ENCODE results near the gene DGKB. TPM values are rescaled to one million over a fixed set of nuclear protein-coding genes. Genes with fewer than 3 reads are reported as not detected.

The DGKB gene
- total and polyA plus RNA-seq, 7 donors = 0.39 to 22.4 (median 11.3) TPM; not detected in 2

GRCh38 chr7:14800664-14801063 lies 101.9 kb downstream of the DGKB start:
- intact Hi-C loops (cut with DNase I) = no loop called here
- TF ChIP-seq POLR2A (IDR thresholded peaks at IDR 0.05) (no peak), EP300 (IDR thresholded peaks at IDR 0.05) (no peak), CTCF (IDR thresholded peaks at IDR 0.05) (no peak), POLR2AphosphoS5 (IDR thresholded peaks at IDR 0.05) (no peak)
- H3K36me3 ChIP-seq = no peaks in the 10 kb centered on the region
- no peaks in the 10 kb centered on the region for H3K4me1 ChIP-seq
- peaks cover 0 to 9% (median 0%) of the 10 kb centered on the region in 4 donors for H3K9me3 ChIP-seq
- no peak for DNase-seq
- no peak overlapping the region for H3K4me3 ChIP-seq
- H3K27ac ChIP-seq = no peak overlapping the region
- H3K27me3 ChIP-seq = no peaks in the 10 kb centered on the region
- WGBS, 2 donors = 90 to 91% methylated on average over 2 of the region's 2 CpGs

- TF ChIP-seq POLR2A (IDR thresholded peaks at IDR 0.05) = no peak
- no peak for TF ChIP-seq CTCF (IDR thresholded peaks at IDR 0.05)
- no peak for TF ChIP-seq POLR2AphosphoS5 (IDR thresholded peaks at IDR 0.05)
- TF ChIP-seq EP300 (IDR thresholded peaks at IDR 0.05) = no peak
- H3K27me3 ChIP-seq = no peaks in the 10 kb centered on the region
- no peaks in the 10 kb centered on the region for H3K9me3 ChIP-seq
- H3K4me1 ChIP-seq = no peaks in the 10 kb centered on the region
- no peak for DNase-seq
- WGBS, 2 donors = 83 to 84% methylated on average over 2 of the region's 2 CpGs
- no peaks in the 10 kb centered on the region for H3K36me3 ChIP-seq
- intact Hi-C loops (cut with DNase I) = no loop called here
- H3K4me3 ChIP-seq = no peak overlapping the region
- no peak overlapping the region for H3K27ac ChIP-seq
These were observed 109.4 kb downstream of the DGKB start for GRCh38 chr7:14793151-14793550.

- Histone ChIP-seq H3K36me3 (no peaks in the 10 kb centered on the region), H3K4me3 (no peak overlapping the region), H3K4me1 (no peaks in the 10 kb centered on the region), H3K9me3 (no peaks in the 10 kb centered on the region), H3K27me3 (no peaks in the 10 kb centered on the region), H3K27ac (no peak overlapping the region)
- DNase-seq = no peak
- TF ChIP-seq POLR2A (IDR thresholded peaks at IDR 0.05) (no peak), POLR2AphosphoS5 (IDR thresholded peaks at IDR 0.05) (no peak), CTCF (IDR thresholded peaks at IDR 0.05) (no peak), EP300 (IDR thresholded peaks at IDR 0.05) (no peak)
- 51 to 71% methylated on average over 3 of the region's 3 CpGs for WGBS, 2 donors
- intact Hi-C loops (cut with DNase I) = no loop called here
These were observed 115.0 kb downstream of the DGKB start for GRCh38 chr7:14787551-14787950.

GRCh38 chr7:14786314-14786895 lies 116.1 kb downstream of the DGKB start:
- Histone ChIP-seq H3K27ac (no peak overlapping the region), H3K9me3 (no peaks in the 10 kb centered on the region), H3K4me1 (no peaks in the 10 kb centered on the region), H3K36me3 (no peaks in the 10 kb centered on the region), H3K27me3 (no peaks in the 10 kb centered on the region), H3K4me3 (no peak overlapping the region)
- intact Hi-C loops (cut with DNase I) = no loop called here
- no peak for DNase-seq
- TF ChIP-seq EP300 (IDR thresholded peaks at IDR 0.05) (no peak), POLR2A (IDR thresholded peaks at IDR 0.05) (no peak), CTCF (IDR thresholded peaks at IDR 0.05) (no peak)
- 86 to 88% methylated on average over 9 of the region's 9 CpGs for WGBS, 2 donors

GRCh38 chr7:14777806-14778205 lies 124.7 kb downstream of the DGKB start:
- intact Hi-C loops (cut with DNase I) = no loop called here
- no peak overlapping the region for H3K4me3 ChIP-seq
- peaks cover 0 to 1% (median 0%) of the 10 kb centered on the region in 4 donors for H3K9me3 ChIP-seq
- DNase-seq = no peak
- H3K27me3 ChIP-seq = no peaks in the 10 kb centered on the region
- peaks cover 0 to 8% (median 0%) of the 10 kb centered on the region in 4 donors for H3K4me1 ChIP-seq
- 91 to 93% methylated on average over 3 of the region's 3 CpGs for whole genome bisulfite sequencing, 2 donors
- no peaks in the 10 kb centered on the region for H3K36me3 ChIP-seq
- H3K27ac ChIP-seq = no peak overlapping the region
- no peak for TF ChIP-seq POLR2A (IDR thresholded peaks at IDR 0.05)
- TF ChIP-seq CTCF (IDR thresholded peaks at IDR 0.05) = no peak
- no peak for TF ChIP-seq POLR2AphosphoS5 (IDR thresholded peaks at IDR 0.05)
- no peak for TF ChIP-seq EP300 (IDR thresholded peaks at IDR 0.05)

Data from sigmoid colon (tissue), 7 donors.